HG03565 (cell line): ENCODE results near the gene CCDC39.

Experiments used
- ATAC-seq: cut with Tn5 transposase; IDR thresholded peaks from one replicate; pipeline ENCODE4 v1.9.1; 2021; ENCODE audit warnings: mild to moderate bottlenecking, moderate library complexity; ENCODE audit not compliant: unreplicated experiment

The CCDC39 gene

GRCh38 chr3:180679178-180680096 is at the start of gene CCDC39:
Gene CCDC39, minus strand, starts transcription at chr3:180679489. Its CDS starts 109 bp downstream, at chr3:180679380.
- ATAC-seq, result peak; percentile 96

- no peak for ATAC-seq
Measured at GRCh38 chr3:180720012-180720411, 40.7 kb upstream of the CCDC39 start.

DNA sequence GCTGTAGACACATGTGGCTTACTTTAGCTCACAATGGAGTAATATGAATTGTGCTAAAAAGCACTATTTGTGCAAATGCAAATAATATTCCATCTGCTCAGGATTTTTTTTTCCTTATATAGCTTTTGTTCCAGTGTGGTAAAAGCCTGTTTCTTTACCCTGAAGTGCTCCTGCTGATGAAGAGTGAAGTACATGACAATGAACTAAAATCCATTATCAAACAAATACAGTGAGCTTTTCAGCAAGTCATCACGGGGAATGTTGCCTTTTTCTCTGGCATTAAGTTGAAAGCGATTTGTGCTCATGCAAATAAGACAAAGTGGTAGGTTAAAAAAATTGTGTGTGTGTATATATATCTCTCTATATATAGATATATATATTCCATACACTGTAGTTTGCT is 28.6 kb upstream of the CCDC39 start:
- ATAC-seq, result no peak

DNA sequence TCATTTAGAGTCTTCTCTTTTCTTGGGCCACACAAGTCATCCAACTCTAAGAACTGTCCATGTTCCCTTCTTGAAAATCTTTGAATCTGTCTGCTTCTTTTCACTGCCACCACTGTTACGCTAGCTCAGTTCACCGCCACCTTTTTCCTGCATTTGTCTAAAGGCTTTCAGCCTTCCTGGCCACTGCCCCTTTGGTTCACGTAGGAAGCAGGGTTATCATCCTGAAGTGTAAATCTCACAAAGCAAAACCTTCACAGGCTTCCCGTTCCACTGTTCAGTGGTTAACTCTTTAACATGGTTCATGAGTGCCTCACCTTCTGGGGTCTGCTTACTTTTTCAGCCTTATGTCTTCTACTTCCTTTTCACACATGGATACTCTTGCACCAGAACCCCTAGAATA is 26.3 kb upstream of the CCDC39 start:
- no peak for ATAC-seq

- ATAC-seq, result no peak
Measured at GRCh38 chr3:180704532-180704931, 25.2 kb upstream of the CCDC39 start.

- ATAC-seq, result no peak
Measured at GRCh38 chr3:180700941-180701340, 21.7 kb upstream of the CCDC39 start.

DNA sequence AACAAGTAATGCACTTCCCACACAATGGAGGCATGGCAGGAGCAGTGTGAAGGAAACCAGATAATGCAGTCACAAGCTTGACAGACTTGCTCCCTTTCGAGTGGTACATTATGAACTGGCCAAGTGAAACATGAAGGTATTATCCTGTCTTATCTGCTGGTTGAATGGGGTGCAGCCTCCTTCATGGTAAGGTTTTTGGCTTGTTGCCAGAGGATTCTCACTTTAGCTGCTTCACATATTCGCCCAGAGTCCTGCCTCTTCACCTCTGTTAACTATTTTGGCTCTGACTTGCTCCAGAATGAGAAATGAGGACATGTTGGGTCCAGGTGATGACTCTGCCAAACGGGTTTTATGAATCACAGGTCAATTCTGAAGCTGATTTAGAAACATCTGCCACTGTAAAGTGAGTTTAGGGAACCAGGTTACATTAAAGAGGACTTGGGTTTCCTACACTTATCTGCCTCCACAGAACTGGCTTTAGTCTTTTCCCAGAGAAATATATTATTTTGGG is 19.5 kb upstream of the CCDC39 start:
- ATAC-seq, result no peak

DNA sequence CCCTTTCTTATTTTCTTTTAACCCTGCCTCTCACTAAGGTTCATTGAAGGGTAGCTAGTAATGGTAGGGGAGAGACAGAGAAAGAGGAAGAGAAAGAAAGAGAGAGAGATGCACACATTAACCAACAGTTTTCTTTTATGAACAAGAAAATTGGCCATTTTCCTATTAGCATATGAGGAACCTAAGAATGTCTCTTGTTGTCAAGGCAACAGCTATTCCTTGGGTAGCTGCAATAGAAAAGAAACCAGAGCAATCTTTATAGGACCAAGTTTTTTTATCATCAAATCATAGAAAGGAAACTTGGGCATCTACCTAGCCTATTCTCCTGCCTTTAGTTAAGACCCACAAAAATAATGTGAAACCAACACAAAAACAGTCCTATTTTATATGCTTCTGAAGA is 15.0 kb upstream of the CCDC39 start:
- ATAC-seq, result no peak

- no peak for ATAC-seq
Measured at GRCh38 chr3:180693656-180694055, 14.4 kb upstream of the CCDC39 start.

DNA sequence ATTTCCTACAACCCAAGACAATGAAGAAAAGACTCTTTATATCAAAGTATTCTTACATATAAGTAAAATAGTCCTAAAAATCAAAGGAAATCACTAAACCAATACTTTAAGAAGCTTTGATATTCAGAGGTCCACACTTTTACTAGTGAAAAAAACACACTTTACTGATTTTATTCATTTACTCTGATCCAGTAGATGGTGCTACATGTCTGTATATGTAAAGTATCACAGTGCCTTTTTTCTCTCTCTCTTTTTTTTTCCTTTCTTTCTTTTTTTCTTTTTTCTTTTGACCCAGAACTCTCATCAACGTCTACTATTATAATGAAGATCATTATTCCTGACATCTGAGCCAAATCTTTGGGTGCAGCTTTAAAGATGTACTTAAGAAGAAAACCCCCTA is 10.8 kb upstream of the CCDC39 start:
- no peak for ATAC-seq

DNA sequence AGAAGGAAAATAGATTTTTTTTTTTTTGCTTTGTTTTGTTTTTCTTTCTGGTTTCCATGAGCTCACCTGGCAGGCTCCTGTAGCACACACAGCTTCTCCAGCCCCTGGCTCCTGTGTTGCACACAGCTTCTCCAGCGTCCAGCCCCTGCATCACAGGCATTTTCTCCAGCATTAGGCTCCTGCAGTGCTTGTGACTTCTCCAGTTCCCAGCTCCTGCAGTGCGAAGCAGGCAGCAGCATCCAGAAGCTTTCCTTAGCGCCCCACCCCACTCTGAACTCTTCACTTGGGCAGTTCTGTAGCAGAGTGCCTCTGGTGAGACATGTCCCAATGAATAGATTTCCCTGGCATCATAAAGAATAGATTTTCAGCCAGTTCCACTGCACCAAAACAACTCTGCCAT is 5.5 kb upstream of the CCDC39 start:
- no peak for ATAC-seq

GRCh38 chr3:180683816-180684215 is 4.5 kb upstream of the CCDC39 start:
- ATAC-seq, result no peak

- peak; percentile 30 for ATAC-seq
Measured at GRCh38 chr3:180680097-180680430, 775 bp upstream of the CCDC39 start.

DNA sequence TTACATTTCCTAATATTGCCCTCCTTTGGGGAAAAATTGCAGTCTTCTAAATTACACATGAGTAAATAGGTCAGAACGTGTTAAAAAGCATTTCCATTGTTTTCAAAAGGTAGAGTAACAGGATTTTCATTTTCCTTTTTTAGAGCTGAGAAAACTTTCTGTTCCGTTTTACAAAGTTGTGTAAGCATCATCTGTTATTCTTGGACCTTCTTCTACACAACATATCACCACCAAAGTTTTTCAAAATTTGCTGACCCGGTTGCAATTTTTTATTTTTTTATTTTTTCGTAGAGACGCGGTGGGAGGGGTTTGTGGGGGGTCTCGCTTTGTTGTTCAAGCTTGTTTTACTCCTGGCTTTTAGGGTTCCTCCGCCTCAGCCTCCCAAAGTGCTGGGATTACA is 1.1 kb downstream of the CCDC39 start:
- ATAC-seq, result no peak

- no peak for ATAC-seq
Measured at GRCh38 chr3:180661444-180661843, 17.8 kb downstream of the CCDC39 start.

DNA sequence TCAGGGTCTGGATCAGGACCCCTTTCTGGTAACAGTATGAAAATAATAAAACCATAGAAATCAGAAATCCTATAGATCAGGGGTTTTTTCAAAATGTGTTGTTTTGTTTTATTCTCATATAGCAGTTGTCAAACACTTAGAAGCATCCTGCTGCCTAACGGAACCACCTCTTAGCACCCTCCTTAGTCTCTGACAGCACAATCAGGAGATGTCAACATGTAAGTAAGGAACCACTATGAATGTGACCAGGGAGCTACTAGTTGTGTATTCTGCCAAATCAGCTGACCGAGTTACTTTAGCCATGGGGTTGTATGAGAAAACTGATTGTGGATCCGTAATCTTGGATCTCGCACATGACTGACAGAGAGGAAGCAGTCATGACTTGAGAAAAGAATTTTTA is 22.2 kb downstream of the CCDC39 start:
- ATAC-seq, result no peak

DNA sequence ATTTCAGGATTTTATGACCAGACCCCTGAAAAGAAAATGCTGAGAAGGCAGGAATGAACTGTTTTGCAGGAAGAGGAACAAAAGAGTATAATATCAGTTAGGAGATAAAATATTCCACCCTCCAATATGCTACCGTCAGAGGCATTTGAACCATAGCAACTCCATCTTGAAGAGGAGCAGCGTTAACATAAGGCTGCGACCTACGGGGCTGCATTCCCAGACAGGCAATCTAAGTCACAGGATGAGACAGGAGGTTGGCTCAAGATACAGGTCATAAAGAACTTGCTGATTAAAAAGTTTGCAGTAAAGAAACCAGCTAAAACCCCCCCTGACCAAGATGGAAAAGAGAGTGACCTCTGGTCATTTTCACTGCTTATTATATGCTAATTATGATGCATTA is 22.9 kb downstream of the CCDC39 start:
- no peak for ATAC-seq

- no peak for ATAC-seq
Measured at GRCh38 chr3:180646187-180646790, 33.0 kb downstream of the CCDC39 start.

DNA sequence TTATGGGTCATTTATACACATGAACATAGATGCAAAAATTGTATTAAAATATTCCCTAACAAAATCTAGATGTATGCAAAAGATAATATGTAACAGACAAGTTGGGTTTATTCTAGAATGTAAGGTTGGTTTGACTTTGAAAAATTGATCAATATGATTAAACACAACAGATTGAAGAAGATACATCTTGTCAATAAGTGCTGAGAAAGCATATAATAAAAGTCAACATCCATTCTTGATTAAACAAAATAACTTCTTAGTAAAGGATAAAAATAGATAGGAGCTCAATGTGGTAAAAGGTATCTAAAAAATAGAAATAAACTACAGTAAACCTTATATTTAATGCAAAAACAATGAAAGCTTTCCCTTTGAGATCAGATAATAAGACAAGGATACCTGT is 38.3 kb downstream of the CCDC39 start:
- ATAC-seq, result no peak

DNA sequence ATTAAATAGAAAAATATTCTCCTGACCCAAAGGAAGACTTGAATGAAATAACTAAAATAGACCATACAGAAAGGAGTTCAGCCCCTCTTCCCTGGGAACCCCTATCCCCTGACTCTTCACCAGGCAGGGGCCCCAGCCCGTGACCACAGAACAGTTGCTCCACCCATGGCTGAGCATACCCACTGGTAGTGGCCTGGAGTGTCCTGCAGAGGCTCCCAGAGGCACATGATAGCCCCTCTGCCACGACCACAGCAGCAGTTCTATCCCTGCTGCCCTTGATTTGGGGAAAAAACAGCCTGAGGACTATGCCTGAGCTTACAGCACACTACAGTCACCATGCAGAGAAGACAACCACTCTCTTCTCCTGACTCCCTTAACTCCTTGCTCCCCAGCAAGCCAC is 45.6 kb downstream of the CCDC39 start:
- no peak for ATAC-seq

GRCh38 chr3:180631317-180631716 is 48.0 kb downstream of the CCDC39 start:
- ATAC-seq, result no peak

DNA sequence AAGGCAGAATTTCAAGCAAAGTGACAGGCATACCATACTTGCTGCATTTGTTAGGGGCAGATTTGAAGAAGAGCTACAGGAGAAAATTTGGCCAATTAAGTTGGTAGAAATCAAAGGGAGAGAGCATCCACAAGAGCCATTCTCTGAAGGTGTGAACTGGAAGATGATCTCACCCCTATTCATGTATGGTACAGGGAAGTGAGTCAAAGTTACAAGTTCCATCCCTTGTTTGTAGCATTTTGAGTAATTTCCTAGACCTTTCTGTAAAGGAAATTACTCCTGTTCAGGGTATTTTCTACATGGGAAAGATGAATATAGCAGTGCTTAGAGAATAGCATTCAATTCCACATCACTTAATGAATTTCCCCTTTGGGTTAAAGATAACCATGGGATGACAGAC is 48.9 kb downstream of the CCDC39 start:
- no peak for ATAC-seq
